Sigmoid colon (tissue), 4 donors: ENCODE measurements around the gene KLHL2.

Experiments used
- POLR2A ChIP-seq, 2 donors: fragments of 450-650 bp; IDR thresholded peaks; one replicate each; pipeline ENCODE4 v1.6.1; 2016; ENCODE audit warnings: antibody characterized with exemption in 2 of 2, mild to moderate bottlenecking in 2 of 2, moderate library complexity in 2 of 2
- POLR2AphosphoS5 ChIP-seq, 4 donors: sonication (generic); formaldehyde crosslinking; IDR thresholded peaks; one replicate each; pipeline ENCODE4 v1.6.1; 2017; ENCODE audit warnings: antibody characterized with exemption in 4 of 4
- TF ChIP-seq, protein P1 (sequence below), 4 experiments: fragments of 450-650 bp in 3 of 4; fragments of 200-600 bp in 1 of 4; IDR thresholded peaks; one replicate each; pipeline ENCODE4 v1.5.1; 2016 to 2019; ENCODE audit warnings: antibody characterized with exemption in 4 of 4, mild to moderate bottlenecking in 3 of 4, moderate library complexity in 2 of 4

DNA sequence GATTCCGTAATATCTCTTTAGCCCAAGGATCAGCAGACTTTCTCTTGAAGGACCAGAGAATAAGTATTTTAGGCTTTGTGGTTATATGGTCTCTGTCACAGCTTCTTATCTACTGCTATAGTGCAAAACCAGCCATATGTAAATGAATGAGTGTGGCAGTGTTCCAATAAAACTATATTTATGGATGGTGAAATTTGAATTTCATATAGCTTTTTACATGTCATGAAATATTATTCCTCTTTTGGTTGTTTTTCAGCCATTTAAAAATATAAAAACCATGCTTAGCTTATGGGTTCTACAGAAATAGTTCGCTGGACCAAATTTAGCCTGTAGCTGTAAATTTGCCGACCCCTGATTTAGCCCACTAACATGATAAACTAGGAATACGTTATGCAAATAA is 102.1 kb downstream of the KLHL2 start:
- no peak for TF ChIP-seq POLR2A (IDR thresholded peaks at IDR 0.05)
- TF ChIP-seq, protein P1, sequence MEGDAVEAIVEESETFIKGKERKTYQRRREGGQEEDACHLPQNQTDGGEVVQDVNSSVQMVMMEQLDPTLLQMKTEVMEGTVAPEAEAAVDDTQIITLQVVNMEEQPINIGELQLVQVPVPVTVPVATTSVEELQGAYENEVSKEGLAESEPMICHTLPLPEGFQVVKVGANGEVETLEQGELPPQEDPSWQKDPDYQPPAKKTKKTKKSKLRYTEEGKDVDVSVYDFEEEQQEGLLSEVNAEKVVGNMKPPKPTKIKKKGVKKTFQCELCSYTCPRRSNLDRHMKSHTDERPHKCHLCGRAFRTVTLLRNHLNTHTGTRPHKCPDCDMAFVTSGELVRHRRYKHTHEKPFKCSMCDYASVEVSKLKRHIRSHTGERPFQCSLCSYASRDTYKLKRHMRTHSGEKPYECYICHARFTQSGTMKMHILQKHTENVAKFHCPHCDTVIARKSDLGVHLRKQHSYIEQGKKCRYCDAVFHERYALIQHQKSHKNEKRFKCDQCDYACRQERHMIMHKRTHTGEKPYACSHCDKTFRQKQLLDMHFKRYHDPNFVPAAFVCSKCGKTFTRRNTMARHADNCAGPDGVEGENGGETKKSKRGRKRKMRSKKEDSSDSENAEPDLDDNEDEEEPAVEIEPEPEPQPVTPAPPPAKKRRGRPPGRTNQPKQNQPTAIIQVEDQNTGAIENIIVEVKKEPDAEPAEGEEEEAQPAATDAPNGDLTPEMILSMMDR (IDR thresholded peaks at IDR 0.05) = no peak
- no peak for TF ChIP-seq POLR2AphosphoS5 (IDR thresholded peaks at IDR 0.05)
